ENCODE data around the gene ACADSB. TPM values are rescaled to one million over a fixed set of nuclear protein-coding genes. Genes with fewer than 3 reads are reported as not detected.

The ACADSB gene
- total RNA-seq, 1 experiment from 2014 or later = 8.4 TPM

Other genes starting within 250 kb of the ACADSB start
- gene CUZD1, start 163.1 kb upstream of the ACADSB start, total RNA-seq (2014; rRNA removed; shearing (Covaris generic)) = 0.18 TPM in 1 of 2 replicates, not detected in the other
- gene FAM24B, start 129.4 kb upstream of the ACADSB start, total RNA-seq (2014; rRNA removed; shearing (Covaris generic)) = 0.45 TPM in 1 of 2 replicates, not detected in the other
- gene FAM24A, start 98.4 kb upstream of the ACADSB start, total RNA-seq (2014; rRNA removed; shearing (Covaris generic)) = not detected in 2 replicates
- gene C10orf88, start 54.8 kb upstream of the ACADSB start, total RNA-seq (2014; rRNA removed; shearing (Covaris generic)) = 9.7 and 12.5 TPM in 2 replicates
- 5.0 and 9.8 TPM in 2 replicates for gene PSTK, start 28.6 kb upstream of the ACADSB start, total RNA-seq (2014; rRNA removed; shearing (Covaris generic))
- 3.4 TPM in 2 replicates for gene IKZF5, start 211 bp upstream of the ACADSB start, total RNA-seq (2014; rRNA removed; shearing (Covaris generic))
- gene HMX3, start 127.0 kb downstream of the ACADSB start, total RNA-seq (2014; rRNA removed; shearing (Covaris generic)) = 0.32 and 1.6 TPM in 2 replicates
- gene HMX2, start 139.1 kb downstream of the ACADSB start, total RNA-seq (2014; rRNA removed; shearing (Covaris generic)) = not detected in 2 replicates
- 169 and 180 TPM in 2 replicates for gene BUB3, start 145.4 kb downstream of the ACADSB start, total RNA-seq (2014; rRNA removed; shearing (Covaris generic))

Data from SK-MEL-5 (cell line).